Hematopoietic multipotent progenitor cell (in vitro differentiated cells): ENCODE data around the gene GLP1R. TPM values are rescaled to one million over a fixed set of nuclear protein-coding genes. Genes with fewer than 3 reads are reported as not detected.

Source experiments
- DNase-seq, 3 donors: peaks; one replicate each; pipeline ENCODE4 v3.0.0-alpha.2; 2011 to 2015; ENCODE audit warnings: low read depth in 2 of 3, low spot score in 2 of 3
- total RNA-seq: library from RNA; depleted of rRNA; stranded (reverse); fragments of >200 nt; gene quantifications from one replicate; pipeline ENCODE4 v1.2.3, GENCODE V29; 2012

GLP1R gene
- total RNA-seq, 1 donor = not detected

- no peak for DNase-seq
Measured at GRCh38 chr6:39043776-39044175, 4.8 kb upstream of the GLP1R start.

DNA sequence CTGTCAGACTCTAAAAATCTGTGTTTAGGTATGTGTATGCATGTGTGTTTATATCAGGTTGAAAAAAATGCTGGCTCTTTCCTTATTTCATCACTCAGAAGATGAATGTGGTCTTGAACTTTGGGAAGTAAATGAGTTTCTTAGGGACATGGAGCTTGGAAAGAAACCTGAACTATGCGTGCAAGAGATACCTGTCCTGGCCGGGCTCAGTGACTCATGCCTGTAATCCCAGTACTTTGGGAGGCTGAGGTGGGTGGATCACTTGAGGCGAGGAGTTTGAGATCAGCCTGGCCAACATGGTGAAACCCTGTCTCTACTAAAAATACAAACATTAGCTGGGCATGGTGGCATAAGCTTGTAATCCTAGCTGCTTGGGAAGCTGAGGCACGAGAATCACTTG is 4.4 kb upstream of the GLP1R start:
- no peak for DNase-seq

DNA sequence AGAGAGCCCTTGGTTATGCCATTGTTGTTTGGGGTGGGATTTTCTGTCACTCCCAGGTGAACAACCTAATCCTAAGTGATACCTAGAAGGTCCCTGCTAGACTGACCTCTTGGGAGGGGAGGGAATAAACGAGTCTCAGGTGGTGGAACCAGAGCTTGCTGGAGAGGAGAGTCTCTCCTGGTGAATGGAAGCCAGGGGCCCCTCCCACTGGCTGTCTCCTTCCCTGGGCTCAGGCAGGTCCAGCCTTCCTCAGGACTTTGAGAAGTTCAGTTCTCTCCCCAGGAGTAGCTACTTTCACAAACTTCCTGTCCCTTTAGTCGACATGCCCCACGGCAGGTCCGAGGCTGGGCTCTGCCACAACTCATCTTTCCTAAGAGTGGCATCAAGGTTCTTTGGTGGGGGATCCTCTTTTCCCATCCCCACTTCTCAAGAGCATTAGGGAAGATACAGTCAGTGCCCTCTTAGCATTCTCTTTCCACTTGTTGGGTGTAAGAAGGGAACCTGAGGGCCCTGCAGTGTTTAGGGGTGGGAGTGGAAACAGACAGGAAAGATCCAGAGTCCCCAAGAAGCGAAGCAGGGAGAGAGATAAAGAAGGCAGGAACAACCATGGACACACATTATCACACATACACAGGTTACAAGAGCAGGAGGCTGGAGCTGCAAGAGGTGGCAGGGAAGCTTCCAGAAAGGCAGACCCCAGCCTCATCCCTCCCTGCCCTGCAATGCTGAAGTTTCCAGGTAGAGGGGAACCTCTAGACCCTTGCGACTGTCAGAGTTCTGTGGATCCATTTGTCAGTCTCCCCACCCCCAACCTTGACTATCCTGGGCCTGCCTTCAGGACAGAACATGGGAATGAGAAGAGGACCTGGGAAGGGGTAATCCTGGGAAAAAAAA is 900 bp upstream of the GLP1R start:
- DNase-seq = no peak

DNA sequence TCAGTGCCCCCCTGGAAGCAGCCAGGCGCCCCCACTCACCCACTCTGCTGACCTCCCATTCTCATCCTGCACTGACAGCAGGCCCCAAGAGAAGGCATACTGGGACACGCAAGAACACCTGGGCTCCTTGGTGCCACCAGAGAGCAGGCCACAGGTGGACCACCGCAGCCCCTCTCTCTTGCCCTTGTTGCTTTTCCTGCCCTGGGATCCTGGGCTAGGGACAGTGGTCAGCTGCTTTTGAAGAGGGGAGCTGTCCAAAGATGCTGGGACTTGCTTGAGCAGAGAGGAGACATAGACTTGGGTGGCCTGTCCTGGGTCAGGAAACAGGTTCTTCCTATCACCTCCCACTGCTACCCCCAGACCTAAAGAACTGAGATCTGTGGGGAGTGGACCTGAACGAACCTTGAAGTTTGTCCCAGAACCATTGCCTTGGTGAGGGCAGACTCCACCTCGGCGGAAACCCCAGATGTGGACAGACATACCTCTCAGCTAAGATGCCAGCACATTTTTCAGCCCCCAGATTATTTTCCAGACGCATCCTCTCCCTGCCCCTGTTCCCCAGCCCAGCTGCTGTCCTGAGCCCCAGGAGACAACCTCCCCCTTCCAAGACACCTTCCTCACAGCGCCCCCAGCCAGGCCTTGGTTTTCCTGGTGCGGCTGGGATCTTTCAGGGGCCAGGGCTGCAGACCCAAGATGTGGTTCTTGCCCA is 1.1 kb downstream of the GLP1R start:
- DNase-seq = no peak

DNA sequence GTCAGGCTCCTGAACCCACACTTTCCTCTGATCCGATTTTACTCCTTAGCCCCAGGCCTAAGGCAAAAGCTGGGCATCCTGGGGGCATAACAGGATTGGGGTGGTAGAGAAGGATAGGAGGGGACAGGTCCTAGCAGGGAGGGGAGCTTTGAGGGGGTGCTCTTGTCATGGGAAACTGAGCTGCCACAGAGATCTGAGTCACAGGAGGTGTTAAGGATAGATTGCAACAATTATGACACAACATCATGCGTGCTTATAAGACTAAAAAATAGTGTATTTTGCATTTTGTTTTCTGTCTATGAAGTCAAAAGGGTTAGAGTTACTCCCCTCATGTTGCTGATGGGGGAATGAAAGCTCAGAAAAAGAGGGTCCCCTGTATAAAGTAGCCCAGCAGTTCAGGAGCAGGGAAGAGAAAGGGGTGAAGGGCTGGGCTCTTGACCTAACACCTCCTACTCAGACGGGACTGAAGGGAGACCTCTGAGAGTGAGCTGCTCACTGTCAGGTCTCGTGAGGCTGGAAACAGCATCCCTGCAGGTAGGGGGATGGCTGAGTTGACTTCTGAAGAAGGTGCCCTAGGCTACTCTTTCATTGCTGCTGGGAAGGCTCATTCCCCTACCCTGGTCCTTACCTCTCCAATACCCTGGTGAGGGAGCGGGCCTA is 2.0 kb downstream of the GLP1R start:
- DNase-seq = no peak

DNA sequence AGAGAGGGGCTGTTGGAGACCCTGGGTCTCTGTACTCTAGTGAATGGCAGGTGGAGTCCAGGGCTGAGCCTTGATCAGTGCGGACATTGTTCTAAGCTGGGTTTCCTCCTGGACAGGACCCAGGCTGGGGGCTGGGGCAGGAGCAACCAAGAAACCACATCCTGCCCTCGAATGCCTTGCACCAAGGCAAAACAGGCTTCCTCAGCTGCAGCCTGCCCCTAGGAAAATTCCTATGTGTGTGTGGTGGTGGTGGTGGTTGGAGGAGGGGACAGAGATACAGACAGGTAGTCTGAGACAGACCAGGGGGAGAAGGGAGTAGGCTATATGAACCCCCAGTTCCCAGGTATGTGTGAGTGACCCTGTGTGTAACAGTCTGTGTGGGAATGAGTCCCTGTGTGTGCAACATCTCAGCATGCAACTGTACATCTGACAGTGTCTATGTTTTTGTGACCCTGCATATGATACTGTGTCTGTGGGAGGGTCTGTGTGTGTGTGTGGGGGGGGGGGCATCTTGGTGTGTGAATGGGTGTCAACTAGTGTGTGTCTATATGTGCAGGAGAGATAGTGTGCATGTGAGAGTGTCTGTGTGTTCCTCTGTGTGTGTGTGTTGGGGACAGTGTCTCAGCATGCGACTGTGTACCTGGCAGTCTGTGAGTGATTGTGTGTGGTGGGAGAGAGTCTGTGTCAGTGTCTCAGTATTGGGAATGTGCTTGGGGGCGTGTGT is 3.0 kb downstream of the GLP1R start:
- no peak for DNase-seq

GRCh38 chr6:39053016-39053624 is 4.5 kb downstream of the GLP1R start:
- no peak for DNase-seq

DNA sequence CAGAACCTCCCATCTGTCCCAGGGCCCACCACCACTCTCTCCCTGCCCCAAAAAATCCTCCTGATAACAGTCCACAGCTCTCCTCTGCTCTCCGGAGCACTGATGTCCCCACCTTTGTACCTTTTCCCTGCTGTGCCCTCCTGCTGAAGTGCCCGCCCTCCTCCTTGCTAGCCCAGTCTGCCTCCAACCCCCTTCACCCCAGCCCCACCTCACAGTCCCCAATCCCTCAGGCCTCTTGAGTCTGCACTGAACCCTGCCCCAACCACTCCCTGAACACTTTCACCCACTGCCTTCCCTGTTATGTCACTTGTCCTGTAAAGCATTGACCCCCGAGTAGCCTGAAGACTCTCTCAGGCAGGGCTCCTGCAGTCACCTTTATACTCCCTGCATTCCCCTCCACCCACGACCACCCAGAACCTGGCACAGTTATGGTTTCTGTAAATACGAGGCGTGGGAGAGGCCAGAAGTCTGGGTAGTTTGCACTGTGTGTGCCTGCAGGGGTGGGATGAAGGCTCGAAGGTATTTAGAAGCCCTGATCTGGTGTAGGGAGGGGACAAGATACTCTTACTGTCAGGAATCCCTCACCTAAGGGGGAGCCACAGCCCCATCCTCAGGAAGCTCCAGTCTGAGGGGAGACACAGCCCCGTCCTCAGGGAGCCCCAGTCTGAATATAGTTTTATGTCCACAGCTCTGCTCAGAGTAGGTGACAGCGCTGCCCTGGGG is 5.4 kb downstream of the GLP1R start:
- no peak for DNase-seq

DNA sequence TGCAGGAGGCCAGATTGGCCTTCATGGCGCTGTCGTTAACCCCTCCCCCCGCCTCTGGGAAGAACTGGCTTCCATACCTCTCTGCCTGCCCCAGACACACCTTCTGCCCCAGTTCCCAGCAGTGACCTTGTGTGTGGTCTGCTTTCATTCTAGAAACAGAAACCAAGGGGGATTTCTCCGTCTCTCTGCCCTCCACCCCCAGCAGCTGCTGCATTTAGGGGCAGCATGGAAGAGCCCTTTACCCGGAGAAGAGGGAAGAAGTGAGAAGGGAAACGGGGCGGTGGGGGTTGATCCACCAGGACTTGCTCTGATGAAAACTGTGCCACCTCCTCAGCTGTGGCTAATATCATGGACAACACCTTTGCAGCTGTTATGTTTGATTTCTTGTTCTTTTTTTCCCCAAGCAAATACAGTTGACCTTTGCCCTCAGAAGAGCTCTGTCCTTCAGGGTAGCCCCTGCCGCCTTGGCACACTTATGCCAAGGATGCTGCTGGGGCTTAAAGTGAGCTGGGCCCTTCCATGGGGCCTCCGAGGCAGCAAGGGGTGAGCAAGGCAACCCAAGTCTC is 6.1 kb downstream of the GLP1R start:
- DNase-seq = no peak

GRCh38 chr6:39055661-39056060 is 7.1 kb downstream of the GLP1R start:
- DNase-seq = no peak

DNA sequence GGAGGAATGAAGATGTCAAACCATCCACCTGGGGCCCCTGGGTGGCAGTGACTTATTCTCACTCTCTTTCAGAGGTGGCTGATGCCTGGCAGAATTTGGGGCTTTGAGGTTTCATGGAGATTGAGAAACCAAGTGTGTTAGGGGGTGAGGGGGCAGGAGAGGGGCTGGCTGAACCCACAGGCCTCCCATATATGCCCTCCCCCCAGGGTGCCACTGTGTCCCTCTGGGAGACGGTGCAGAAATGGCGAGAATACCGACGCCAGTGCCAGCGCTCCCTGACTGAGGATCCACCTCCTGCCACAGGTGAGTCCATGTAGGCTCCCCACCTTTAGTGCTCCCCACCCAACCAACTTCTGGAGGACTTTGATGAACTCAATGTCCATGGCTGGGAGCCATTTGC is 7.6 kb downstream of the GLP1R start:
- DNase-seq = no peak

- no peak for DNase-seq
Measured at GRCh38 chr6:39056681-39057080, 8.1 kb downstream of the GLP1R start.

GRCh38 chr6:39057251-39058155 is 8.9 kb downstream of the GLP1R start:
- DNase-seq = no peak

DNA sequence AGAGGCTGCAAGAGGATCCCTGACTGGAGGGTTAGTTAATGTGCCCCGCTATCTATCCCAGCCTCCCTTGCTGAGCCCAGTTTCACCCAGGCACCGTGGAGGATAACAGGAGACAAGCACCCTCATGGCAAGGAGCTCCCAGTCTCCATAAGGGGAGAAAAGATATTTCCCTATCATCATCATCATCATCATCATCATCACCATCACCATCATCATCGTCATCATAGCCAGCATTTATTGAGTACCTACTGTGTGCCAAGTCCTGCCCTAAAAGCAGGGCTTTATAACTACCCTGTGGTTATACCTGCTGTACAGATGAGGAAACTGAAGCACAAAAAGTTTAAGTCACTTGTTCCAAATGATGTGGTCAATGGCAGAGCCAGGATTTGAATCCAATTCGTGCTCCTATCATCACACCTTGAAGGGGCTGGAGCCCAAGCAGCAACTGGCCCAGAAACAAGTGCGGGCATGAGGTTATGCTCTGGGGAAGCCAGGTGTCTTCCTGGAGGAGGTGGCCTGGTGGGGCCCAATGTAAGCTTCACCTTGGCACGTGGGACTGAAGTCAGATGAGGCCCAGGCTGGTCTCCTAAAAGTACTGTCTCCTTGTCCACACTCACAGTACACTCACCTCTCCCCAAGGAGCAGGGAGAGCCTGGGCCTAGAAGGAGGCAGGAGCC is 10.0 kb downstream of the GLP1R start:
- no peak for DNase-seq

- DNase-seq = no peak
Measured at GRCh38 chr6:39059496-39060310, 11.1 kb downstream of the GLP1R start.

- no peak for DNase-seq
Measured at GRCh38 chr6:39060467-39061160, 12.0 kb downstream of the GLP1R start.
